ENCODE measurements around the gene TMEM54. TPM values are rescaled to one million over a fixed set of nuclear protein-coding genes. Genes with fewer than 3 reads are reported as not detected.

TMEM54 gene
- total RNA-seq, 2 donors from 2014 or later, result 11.4 to 11.5 TPM

DNA sequence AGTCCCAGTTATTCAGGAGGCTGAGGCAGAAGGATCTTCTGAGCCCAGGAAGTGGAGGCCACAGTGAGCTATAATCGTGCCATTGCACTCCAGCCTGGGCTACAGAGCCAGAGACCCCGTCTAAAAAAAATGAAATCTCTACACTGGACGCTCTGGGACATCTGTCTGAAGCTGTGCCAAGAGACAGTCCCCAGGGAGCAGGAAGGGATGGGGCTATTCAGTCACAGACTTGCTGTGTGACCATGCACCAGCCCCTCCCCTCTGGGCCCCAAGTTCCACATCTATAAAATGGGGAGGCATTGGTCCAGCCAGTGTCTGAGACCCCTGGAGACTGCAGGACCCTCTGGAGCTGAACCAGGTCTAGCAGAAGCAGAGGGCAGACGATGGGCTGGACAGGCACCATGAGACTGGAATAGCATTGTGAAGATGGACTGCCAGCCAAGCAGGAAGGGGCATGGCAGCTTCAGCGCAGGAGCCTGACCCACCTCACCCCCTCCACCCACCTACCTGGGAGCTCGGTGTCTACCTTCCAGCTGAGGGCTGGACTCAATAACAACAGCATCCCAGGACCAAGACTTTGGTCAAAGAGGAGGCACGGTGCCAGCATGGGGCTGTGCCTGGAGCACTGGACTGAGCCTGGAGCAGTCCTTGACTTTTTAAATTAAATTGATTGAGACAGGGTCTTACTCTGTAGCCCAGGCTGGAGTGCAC is 1.4 kb downstream of the TMEM54 start:
- no peak for ATAC-seq
- no peak for DNase-seq
- intact Hi-C loops (cut with DNase I), result no loop called here

GRCh38 chr1:32898958-32899357 is 2.2 kb downstream of the TMEM54 start:
- DNase-seq (no peak), ATAC-seq (no peak)
- intact Hi-C loops (cut with DNase I), result no loop called here

DNA sequence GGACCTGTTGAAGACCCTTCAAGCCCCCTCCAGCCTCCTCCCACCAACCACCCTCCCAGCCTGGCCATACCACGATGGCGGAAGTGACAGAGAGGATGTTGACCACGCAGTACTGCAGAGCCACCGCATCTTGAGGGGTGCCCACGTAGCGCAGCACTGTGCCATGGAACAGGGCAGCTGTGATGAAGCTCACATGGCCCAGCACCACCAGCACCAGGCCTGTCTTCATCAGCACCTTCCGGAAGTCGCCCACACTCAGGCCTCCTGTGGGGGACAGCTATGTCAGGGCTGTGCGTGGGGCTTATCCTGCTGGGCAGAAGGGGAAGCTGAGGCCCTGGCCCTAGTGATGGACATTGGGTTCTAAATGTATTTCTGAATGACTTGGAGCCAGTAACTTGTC is 3.1 kb downstream of the TMEM54 start:
- intact Hi-C loops (cut with DNase I), result no loop called here
- DNase-seq, result no peak
- ATAC-seq, result no peak

GRCh38 chr1:32897082-32898049 is 3.8 kb downstream of the TMEM54 start:
- intact Hi-C loops (cut with DNase I), result no loop called here
- ATAC-seq (no peak), DNase-seq (no peak)

- intact Hi-C loops (cut with DNase I), result no loop called here
- DNase-seq, result no peak
- no peak for ATAC-seq
Observed at GRCh38 chr1:32896451-32896850, 4.7 kb downstream of the TMEM54 start.

GRCh38 chr1:32895325-32896215 is 5.6 kb downstream of the TMEM54 start:
- no peak for DNase-seq
- no peak for ATAC-seq
- intact Hi-C loops (cut with DNase I), result no loop called here

DNA sequence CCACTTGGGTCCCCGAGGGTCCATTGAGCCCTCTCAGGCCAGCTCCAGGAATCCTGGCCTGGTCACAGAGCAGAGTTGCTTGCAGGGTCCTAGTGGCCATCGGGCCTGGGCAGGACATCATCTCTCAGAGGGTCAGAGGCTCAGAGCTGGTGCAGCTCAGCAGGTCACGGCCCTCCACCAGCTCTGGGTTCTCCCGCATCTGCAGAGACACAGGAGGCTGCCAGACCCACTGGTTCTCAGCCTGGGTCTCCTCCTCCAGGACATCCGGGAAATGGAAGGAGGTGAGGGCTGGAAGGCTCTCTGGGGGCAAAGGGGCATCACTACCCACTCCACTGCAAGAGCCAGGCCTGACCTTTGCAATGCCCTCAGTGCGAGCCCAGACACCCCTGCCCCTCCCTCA is 6.5 kb downstream of the TMEM54 start:
- ATAC-seq (no peak), DNase-seq (no peak)
- intact Hi-C loops (cut with DNase I), result no loop called here

- intact Hi-C loops (cut with DNase I), result no loop called here
- ATAC-seq (no peak), DNase-seq (no peak)
Observed at GRCh38 chr1:32894019-32894600, 7.1 kb downstream of the TMEM54 start.

GRCh38 chr1:32893198-32894018 is 7.8 kb downstream of the TMEM54 start:
- intact Hi-C loops (cut with DNase I), result no loop called here
- ATAC-seq (peak; percentile 73 to 75), DNase-seq (peak; percentile 46)

DNA sequence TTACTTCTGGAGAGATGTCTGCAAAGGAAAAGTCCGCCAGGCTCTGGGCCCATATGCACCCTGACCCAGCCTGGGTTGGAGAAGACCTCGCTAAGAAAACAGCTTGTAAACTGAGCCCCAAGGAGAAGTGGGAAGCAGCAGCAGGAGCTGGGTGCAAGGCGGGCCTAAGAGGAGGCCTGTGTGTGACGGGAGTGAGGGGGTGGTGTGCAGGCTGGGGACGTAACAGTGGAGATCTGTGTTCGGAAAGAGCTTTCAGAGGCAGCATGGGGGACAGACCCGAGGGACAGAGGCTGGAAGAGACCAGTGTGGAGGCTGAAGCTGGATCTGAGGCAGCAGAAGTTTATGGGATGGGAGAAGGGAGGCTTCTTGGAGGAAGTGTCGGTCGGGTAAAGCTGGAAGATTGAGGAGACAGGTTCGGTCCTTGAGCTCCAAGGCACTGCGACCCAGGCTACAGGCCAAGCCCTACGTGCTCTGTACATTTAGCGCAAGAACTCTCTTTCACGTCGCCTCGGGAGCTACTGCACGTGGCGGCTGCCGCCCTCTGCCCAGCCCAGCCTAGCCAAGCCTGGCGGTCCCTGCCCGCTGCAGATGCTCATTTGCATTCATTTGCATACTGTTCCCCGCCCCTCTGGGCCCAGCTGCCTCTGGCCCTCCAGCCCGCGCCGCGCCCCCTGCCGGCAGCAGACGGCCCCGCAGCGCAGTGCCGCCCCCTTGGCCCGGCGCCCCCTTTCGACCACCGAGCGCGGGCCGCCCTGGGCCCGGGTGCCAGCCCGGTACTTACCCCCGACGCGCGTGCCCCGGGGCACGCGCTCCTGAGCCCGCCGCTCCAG is 8.6 kb downstream of the TMEM54 start:
- peak; percentile 52 to 56 for ATAC-seq
- no peak for DNase-seq
- intact Hi-C loops (cut with DNase I), result no loop called here

GRCh38 chr1:32891630-32892029 is 9.6 kb downstream of the TMEM54 start:
- intact Hi-C loops (cut with DNase I), result no loop called here
- no peak for ATAC-seq

GRCh38 chr1:32891241-32891570 is 10.0 kb downstream of the TMEM54 start:
- no peak for ATAC-seq
- no peak for DNase-seq
- intact Hi-C loops (cut with DNase I), result no loop called here

More at GRCh38 chr1:32891630-32892029, 9.6 kb downstream of the TMEM54 start:
- no peak for DNase-seq

DNA sequence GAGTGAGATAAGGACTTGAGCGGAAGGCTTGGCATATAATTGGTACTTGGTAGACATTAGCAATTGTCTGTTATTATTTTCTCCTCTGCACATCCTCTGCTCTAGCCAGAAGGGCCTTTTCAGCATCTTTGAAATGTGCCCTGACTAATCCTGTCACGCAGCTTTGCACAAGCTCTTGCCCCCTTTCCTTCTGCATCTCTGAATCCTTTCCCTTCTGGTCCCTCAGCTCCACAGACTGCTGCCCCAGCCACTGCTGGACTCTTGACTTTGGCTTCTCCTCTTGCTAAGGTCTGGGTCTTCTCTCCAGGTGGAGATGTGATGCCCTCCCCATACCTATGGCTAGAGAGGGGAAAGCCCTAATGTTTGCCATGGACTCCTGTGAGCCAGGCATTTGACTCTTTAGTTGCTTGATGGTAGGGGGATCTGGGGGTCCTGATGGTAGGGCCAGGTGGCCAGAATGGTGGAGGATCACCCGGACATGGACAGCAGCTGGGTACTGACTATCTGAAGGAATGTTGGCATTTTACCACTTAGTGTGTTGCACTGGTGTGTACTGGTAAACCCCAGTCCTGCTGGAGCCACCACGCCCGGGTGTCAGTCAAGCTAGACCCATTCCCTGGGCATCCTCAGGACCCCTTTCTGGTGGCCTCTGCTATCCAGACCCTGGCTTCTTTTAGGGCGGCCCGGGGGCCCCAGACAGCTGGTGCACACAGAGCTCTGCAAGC is 10.5 kb downstream of the TMEM54 start:
- DNase-seq, result no peak
- intact Hi-C loops (cut with DNase I), result no loop called here
- no peak for ATAC-seq

- DNase-seq (no peak), ATAC-seq (no peak)
- intact Hi-C loops (cut with DNase I), result no loop called here
Observed at GRCh38 chr1:32889731-32890278, 11.4 kb downstream of the TMEM54 start.

DNA sequence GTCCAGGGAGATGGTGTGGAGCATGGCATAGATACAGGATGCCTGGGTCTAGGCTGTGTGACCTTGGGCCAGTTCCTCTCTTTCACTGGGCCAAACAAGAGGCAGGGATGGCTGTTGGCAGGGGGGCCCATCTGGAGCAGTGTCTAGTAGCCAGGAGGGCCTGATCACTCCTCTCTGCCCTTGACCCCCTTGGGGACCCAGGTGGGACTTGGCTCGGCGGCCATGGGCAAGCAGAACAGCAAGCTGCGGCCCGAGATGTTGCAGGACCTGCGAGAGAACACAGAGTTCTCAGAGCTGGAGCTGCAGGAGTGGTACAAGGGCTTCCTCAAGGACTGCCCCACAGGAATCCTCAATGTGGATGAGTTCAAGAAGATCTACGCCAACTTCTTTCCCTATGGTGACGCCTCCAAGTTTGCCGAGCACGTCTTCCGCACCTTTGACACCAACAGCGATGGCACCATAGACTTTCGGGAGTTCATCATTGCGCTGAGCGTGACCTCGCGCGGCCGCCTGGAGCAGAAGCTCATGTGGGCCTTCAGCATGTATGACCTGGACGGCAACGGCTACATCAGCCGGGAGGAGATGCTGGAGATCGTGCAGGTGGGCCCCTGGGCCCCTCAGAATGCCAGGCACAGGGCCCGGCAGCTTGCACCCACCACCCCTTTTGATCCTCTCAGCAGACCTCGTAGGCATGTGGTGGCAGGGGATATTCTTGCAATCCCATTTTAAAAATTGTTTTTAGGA is 12.3 kb downstream of the TMEM54 start:
- no peak for ATAC-seq
- intact Hi-C loops (cut with DNase I), result no loop called here

GRCh38 chr1:32888134-32888533 is 13.1 kb downstream of the TMEM54 start:
- no peak for DNase-seq
- no peak for ATAC-seq
- intact Hi-C loops (cut with DNase I), result no loop called here

More for the DNA sequence above, 12.3 kb downstream of the TMEM54 start:
- DNase-seq, result no peak

Data from left cardiac atrium (tissue), 4 donors.